UCSD-AML1 (cell line): Measurements from ENCODE around the gene BRWD1.

Experiments used
- DNase-seq: peaks from one replicate; lab custom pipeline; 2025; ENCODE audit not compliant: unreplicated experiment; lab: John Stamatoyannopoulos, UW

BRWD1 gene

GRCh38 chr21:39313571-39314142 is at the start of gene BRWD1:
TSS of gene BRWD1 (minus strand) at chr21:39313632. CDS start at chr21:39313491, 141 bp downstream.
- peak; percentile 91 for DNase-seq

DNA sequence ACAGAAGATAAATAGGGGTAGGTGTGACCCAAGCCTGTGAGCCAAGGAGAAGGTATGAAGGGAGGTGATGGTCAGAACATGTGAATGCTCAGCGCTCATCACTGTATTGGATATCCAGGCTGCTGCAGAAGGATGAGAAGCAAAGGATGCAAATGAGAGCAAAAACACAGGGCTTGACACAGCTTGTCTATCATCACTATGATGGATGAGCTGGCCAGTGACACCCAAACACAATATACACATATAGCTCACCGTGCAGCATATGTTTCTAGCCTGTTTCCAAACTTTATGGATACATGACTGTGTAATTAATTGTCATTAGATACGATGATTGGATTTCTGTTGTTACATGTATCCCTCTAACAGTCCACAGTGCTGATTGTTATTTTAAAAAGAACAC is 49.3 kb upstream of the BRWD1 start:
- no peak for DNase-seq

DNA sequence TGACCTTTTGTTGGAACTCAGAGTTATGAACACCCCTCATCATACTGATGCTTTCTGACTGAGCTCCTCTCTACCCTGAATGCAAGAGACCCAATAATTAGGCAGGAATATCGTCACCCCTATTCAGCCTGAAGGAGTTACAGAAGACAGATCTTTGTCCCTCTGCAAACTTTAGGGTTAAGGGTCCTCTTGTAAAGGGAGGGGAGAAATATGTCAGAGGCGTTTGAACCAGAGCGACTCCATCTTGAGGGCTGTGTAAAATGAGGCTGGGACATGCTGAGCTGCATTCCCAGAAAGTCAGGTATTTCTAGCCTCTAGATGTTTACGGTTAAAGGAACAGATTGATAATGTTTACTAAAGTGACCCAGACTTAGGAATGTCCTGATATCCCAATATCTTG is 46.0 kb upstream of the BRWD1 start:
- DNase-seq = no peak

DNA sequence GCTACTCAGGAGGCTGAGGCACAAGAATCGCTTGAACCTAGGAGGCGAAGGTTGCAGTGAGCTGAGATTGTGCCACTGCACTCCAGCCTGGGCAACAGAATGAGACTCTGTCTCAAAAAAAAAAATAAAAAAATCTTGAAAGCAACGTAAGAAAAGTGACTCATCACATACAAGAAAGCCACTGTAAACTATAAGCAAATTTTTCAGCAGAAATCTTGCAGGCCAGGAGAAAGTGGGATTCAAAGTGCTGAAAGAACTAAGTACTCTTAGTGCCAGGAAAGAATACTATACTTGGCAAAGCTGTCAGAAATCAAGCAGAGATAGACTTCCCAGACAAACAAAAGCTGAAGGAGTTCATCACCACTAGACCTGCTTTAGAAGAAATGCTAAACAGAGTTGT is 39.9 kb upstream of the BRWD1 start:
- DNase-seq = no peak

DNA sequence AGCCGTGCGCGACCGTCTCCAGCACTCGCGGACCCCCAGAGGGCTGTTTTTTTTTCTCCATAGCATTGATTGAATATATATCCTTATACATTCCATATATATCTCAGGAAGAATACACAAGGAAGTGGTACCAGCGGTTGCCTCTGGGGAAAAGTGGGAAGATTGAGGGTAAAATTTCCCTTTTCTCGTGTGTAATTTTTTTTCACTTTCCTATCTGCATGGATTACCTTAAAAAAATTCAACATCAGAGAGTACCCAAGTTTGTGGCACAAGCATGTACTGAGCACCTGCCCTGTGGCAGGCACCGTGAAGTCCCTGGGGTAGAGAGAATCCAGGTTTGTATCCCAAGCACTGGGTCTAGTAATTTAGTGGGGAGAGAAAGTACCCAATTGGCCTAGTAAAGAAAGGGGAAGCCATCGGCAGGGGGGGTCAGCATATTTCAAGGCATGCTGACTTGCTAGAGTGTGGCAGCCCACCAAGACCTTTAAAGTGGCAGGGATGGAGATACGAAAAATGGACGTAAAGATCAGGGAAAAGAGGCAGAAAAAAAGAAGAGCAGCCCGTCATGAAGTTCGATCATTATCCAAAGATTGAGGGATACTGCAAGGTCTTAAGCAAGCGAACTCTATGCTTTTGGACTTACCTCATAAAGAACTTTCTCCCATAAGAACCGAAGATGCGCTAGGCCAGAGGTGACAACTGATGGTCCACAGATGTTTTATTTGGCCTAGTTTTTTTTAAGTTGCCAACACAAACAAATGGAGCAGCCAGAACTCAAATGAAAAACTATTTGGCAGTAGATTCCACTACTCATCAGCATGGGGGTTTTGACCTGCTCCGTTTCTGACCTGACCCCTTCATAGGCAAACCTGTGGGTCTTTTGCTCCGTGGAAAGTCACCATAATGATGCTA is 36.9 kb upstream of the BRWD1 start:
- DNase-seq = no peak

DNA sequence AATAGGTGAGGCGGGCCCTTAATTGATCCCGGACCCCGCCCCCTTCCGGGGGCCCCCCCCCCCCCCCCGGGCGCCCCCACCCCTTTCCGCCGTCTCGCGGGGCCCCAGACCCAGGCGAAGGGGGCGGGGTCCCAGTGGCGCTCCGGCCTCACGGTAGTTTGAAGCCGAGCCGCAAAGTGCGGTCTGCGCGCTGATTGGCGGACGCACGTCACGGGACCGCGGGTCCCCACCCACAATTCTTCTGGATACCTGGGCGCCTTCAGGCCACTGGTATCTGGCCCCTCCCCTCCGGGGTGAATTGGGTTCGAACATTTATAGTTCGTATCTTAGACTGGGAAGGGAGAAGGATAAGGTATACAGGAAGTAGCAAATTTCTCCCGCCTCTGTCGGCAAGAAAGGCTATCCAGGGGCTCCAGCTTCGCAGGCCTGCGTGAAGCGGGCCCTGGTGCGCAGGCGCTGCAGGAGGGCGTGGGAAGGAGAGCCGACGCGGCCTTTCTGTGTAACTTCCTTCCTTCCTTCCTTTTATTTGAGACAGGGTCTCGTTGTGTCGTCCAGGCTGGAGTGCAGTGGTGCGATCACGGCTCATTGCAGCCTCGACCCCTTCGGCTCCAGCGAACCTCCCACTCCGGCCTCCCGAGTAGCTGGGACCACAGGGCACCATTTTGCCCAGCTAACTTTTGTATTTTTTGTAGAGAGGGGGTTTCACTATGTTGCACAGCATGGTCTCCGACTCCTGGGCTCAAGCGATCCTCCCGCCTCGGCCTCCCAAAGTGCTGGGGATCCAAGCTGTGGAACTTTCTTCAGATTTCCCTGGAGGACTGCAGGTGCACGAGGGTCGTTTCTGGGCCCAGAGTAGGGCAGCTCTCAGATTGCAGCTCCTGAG is 36.0 kb upstream of the BRWD1 start:
- DNase-seq = peak; percentile 97

- DNase-seq = peak; percentile 95
Observed at GRCh38 chr21:39348355-39349210, 35.2 kb upstream of the BRWD1 start, which contains the start of gene HMGN1. TSS of gene HMGN1 (minus strand) at chr21:39349088. CDS start at chr21:39348917, 171 bp downstream.

DNA sequence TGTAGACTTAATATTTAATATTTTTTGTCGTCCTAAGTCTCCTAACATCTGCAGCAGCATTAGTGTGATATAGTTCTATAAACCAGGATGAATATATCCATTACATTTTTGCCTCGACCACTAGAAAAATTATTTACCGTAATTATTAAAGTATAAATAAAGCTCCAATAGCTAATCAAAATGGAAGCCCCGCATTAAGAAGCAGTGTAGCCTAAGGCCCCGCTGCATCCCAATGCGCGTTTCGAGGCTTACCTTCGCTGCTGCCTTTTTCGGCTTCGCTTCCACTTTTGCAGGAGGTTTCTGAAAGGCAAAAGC is 34.6 kb upstream of the BRWD1 start:
- no peak for DNase-seq

- no peak for DNase-seq
Observed at GRCh38 chr21:39347537-39347936, 34.1 kb upstream of the BRWD1 start.

DNA sequence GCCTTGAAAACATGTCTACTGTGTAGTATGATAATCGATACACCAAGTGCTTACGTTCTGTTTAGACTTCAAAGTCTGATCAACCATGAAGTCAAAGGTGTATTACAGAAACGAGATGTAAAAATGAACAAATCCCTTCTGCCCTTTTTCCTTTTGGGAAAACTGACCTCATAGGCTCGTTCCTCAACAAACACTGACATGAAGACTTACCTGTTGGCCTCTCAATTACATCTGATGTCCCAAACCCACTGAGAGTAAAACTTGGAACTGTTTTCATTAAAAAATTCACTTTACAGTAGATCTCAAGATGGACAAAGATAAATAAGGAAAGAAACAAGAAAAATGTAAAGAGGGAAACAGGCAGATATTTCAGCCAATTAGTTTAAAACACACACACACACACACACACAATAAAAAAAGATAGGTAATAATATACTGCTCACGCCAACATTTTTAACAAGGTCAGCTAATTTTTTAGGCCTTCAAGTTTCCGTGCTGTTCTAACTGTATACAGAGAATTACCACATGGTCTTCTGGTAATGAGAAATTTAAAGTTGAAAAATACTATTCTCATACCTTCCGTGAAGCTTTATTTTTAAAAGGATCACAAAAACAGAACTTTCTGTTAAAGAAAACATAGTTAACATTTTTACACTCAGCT is 33.4 kb upstream of the BRWD1 start:
- DNase-seq = no peak

- no peak for DNase-seq
Observed at GRCh38 chr21:39346206-39346605, 32.8 kb upstream of the BRWD1 start.

DNA sequence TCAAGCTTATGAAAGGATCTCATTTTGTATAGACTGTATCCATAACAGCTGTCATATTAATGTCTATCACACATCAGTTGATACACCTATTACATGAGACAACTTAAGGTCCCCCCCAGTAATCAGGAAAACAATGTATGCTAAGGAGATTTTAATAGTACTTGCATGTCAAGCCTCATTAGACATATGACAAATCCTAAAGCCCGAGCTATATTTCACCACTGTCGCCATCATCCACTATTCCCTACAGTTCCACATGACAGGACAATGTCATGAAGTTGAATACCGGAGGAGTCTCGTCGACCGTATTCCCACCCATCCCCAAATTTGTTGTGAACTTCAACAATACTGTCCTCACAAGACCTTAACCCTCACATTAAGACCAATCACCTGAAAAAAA is 32.0 kb upstream of the BRWD1 start:
- DNase-seq = no peak

DNA sequence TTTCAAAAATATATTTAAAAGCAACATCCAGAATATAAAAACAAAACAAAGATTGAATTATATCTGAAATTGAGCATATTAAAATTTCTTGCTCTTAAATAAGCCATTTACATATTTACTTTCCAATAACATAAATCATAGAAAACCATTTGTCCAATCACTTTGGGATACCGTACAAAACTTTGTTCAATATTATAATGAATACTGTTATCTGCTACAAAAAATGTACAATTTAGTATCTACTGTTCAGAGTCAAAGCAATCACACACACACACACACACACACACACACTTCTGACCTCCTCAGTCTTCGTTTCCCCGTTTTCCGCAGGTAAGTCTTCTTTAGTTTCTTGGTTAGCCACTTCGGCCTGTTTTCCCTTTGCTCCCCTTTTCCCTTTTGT is 31.4 kb upstream of the BRWD1 start:
- no peak for DNase-seq

DNA sequence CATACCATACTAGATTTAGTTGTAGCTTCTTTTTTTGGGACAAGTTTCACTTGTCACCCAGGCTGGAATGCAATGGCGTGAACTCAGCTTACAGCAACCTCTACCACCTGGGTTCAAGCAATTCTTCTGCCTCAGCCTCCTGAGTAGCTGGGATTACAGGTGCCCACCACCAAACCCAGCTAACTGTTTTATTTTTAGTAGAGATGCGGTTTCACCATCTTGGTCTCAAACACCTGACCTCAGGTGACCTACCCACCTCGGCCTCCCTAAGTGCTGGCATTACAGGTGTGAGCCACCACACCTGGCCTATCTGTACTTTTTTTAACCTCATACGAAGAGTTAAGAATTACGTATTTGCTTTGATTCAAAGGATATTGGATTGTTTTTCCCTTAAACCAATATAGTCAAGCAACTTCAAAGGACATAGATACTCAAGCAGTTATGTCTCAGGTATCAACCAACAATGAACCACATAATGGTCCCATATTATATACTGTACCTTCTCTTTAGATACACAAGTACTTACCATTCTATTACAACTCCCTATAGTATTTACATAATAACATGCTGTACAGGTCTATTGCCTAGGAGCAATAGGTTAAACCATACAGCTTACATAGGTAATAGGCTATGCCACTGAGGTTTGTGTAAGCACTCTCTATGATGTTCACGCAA is 28.0 kb upstream of the BRWD1 start:
- DNase-seq = no peak

DNA sequence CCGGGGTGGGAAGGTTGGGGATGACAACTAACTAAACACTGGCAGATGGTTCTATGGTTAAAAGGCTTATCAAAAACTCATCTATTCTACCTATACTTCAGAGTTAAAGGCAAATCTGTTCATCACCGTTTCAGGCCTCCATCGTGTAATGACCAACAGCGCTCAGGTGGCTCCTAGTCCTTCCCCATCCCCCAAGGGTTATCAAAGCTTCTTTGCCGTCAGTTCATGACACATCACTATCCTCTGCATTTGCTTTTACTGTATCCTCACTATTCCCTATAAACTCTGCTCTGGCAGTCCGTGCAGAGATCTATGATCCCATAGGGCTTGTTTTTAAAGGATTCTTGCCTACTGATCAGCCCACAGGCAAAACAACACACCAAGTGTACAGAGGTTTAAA is 27.3 kb upstream of the BRWD1 start:
- DNase-seq = no peak

- no peak for DNase-seq
Observed at GRCh38 chr21:39339231-39339630, 25.8 kb upstream of the BRWD1 start.

DNA sequence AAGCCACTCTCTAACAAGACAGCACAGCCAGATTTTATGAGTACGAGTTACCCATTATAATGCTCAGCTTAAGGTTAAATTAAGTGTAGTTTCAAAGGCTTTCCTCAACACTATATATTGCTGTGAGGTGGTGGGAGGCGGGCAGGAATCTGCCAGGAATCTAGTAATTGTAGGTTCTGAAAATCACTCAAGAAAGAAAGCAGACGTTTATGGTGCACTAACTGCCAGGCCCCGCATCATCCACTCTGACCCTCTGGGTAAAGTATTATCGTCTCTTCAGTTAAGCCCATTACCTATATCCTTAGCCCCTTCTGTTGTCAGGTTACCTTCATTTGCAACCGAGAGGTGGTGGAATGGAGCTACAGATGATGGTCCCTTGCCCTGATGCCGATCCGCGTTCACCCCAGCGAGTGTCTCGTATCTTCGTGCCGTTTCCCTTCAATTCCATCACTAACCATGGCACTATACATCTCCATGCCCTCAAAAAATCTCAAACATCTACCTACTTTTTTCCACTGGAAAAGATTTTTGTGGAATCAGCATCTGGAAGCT is 23.1 kb upstream of the BRWD1 start:
- DNase-seq = no peak

GRCh38 chr21:39334611-39335010 is 21.2 kb upstream of the BRWD1 start:
- no peak for DNase-seq

DNA sequence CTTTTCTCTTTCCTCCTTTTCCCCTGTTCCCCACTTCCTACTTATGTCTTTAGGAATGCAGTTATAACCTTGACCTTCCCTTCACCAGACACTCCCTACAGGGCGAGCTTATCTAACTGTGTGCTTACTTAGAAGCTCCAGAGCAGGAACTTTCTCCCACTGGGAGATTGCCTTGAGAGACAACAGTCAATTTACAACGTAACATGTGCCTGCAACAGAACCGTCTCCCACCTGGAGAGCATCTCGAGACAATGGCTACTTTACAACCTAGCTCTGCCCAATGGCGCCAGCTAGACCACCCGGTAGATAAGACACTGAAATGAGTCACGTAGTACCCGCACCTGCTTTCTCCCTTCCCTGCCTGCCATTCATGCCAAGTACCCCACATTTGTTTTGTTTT is 18.7 kb upstream of the BRWD1 start:
- DNase-seq = no peak
